Fibroblast of peridontal ligament (primary cell): ENCODE measurements around the gene MAD1L1.

ENCODE experiments used
- DNase-seq: peaks from one replicate; pipeline ENCODE4 v3.0.0-alpha.2; 2010; ENCODE audit errors: extremely low read depth

MAD1L1 gene

GRCh38 chr7:1956611-1957470 is 275.9 kb downstream of the MAD1L1 start:
- no peak for DNase-seq

GRCh38 chr7:1956141-1956540 is 276.6 kb downstream of the MAD1L1 start:
- no peak for DNase-seq

GRCh38 chr7:1954366-1955004 is 278.3 kb downstream of the MAD1L1 start:
- DNase-seq, result no peak

- no peak for DNase-seq
Measured at GRCh38 chr7:1953199-1954190, 279.2 kb downstream of the MAD1L1 start.

- DNase-seq, result no peak
Measured at GRCh38 chr7:1952781-1953180, 280.0 kb downstream of the MAD1L1 start.

- DNase-seq, result no peak
Measured at GRCh38 chr7:1952169-1952760, 280.5 kb downstream of the MAD1L1 start.

- no peak for DNase-seq
Measured at GRCh38 chr7:1951600-1951999, 281.1 kb downstream of the MAD1L1 start.

- no peak for DNase-seq
Measured at GRCh38 chr7:1951159-1951536, 281.6 kb downstream of the MAD1L1 start.

- no peak for DNase-seq
Measured at GRCh38 chr7:1950452-1951158, 282.1 kb downstream of the MAD1L1 start.

- DNase-seq, result no peak
Measured at GRCh38 chr7:1950066-1950451, 282.7 kb downstream of the MAD1L1 start.

- no peak for DNase-seq
Measured at GRCh38 chr7:1949681-1950055, 283.1 kb downstream of the MAD1L1 start.

- DNase-seq, result no peak
Measured at GRCh38 chr7:1948887-1949680, 283.7 kb downstream of the MAD1L1 start.

GRCh38 chr7:1948301-1948796 is 284.4 kb downstream of the MAD1L1 start:
- DNase-seq, result no peak

- DNase-seq, result no peak
Measured at GRCh38 chr7:1947586-1948217, 285.0 kb downstream of the MAD1L1 start.

- DNase-seq, result no peak
Measured at GRCh38 chr7:1946773-1947450, 285.8 kb downstream of the MAD1L1 start.

- no peak for DNase-seq
Measured at GRCh38 chr7:1946025-1946772, 286.5 kb downstream of the MAD1L1 start.

- DNase-seq, result no peak
Measured at GRCh38 chr7:1945558-1945957, 287.2 kb downstream of the MAD1L1 start.

GRCh38 chr7:1944619-1945210 is 288.0 kb downstream of the MAD1L1 start:
- no peak for DNase-seq
